Measurements from ENCODE around the gene EHD1.

DNA sequence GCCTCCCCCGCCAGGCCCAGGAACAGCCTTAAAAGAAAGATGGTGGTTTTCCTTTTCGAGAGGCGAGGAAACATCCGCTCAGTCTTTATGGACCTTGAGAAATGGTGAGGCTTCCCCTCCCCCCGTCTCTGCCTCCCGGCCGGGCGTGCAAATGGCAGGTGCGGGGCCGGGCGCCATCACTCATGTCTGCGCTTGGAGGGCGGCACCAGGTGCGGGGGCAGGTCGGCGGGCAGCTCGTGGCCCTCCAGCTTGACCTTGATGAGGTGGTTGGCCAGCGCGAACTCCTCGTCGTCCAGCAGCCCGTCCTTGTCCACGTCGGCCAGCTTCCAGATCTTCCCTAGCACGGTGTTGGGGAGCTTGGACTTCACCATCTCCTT, 24.3 kb downstream of the EHD1 start:
- no peak for TF ChIP-seq POLR2A (IDR thresholded peaks at IDR 0.05; ENCODE audit: low read depth, low read length)
- no peak for TF ChIP-seq TAF1 (IDR thresholded peaks at IDR 0.05; ENCODE audit: borderline replicate concordance, low read depth, low read length)
